ENCODE results near the gene ELMOD1. TPM values are rescaled to one million over a fixed set of nuclear protein-coding genes. Genes with fewer than 3 reads are reported as not detected.

Gene ELMOD1
- under 0.01 and 0.30 TPM in 2 replicates for total RNA-seq

GRCh38 chr11:107590460-107591377 lies at the start of gene ELMOD1:
Gene ELMOD1 (plus strand): TSS chr11:107591147. CDS start chr11:107618190, 27,043 bp downstream.

GRCh38 chr11:107565219-107565937 lies 25.6 kb upstream of the ELMOD1 start, which contains the start of gene ALKBH8:
Gene ALKBH8 (minus strand): TSS chr11:107565735. CDS start chr11:107560893, 4,842 bp downstream.

GRCh38 chr11:107711861-107712755 lies 121.2 kb downstream of the ELMOD1 start, which contains the start of gene SLN:
Gene SLN (minus strand): TSS chr11:107712056.

Other genes starting within 250 kb of the ELMOD1 start
- gene CWF19L2, start 133.3 kb upstream of the ELMOD1 start, total RNA-seq: 10.4 and 15.5 TPM in 2 replicates
- gene ALKBH8, start 25.4 kb upstream of the ELMOD1 start, total RNA-seq: 10.4 and 13.5 TPM in 2 replicates
- gene SLN, start 120.9 kb downstream of the ELMOD1 start, total RNA-seq: 0.32 TPM in 1 of 2 replicates, not detected in the other